Choroid plexus epithelial cell (primary cell): ENCODE results near the gene CYB561D1.
"Not testable (repeated sequence)": the region's sequence is repeated elsewhere in the genome, so short reads cannot be mapped to it uniquely, and the experiment has no call there.

Experiments
- DNase-seq: peaks from one replicate; pipeline ENCODE4 v3.0.0-alpha.2; 2010; ENCODE audit warnings: low read depth
- H3K4me3 ChIP-seq: 2 replicates; pipeline ENCODE4 v1.5.1; 2011; ENCODE audit warnings: low read depth, mild to moderate bottlenecking, control low read depth, low read length, moderate library complexity
- CTCF ChIP-seq: conservative IDR thresholded peaks from 2 replicates; pipeline ENCODE4 v1.5.1; 2011; ENCODE audit warnings: low read depth, mild to moderate bottlenecking, control low read depth, inconsistent platforms, low read length, moderate library complexity

CYB561D1 gene, protein sequence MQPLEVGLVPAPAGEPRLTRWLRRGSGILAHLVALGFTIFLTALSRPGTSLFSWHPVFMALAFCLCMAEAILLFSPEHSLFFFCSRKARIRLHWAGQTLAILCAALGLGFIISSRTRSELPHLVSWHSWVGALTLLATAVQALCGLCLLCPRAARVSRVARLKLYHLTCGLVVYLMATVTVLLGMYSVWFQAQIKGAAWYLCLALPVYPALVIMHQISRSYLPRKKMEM

GRCh38 chr1:109493805-109494539 lies at the start of gene CYB561D1:
Gene CYB561D1 (plus strand): TSS chr1:109494094. CDS start chr1:109494140, 46 bp downstream.
- peak; percentile 74 for TF ChIP-seq CTCF
- peak; percentile 84 for DNase-seq
- H3K4me3 ChIP-seq = peak within 1 kb of the TSS; percentile 100

GRCh38 chr1:109444346-109444745 lies 49.5 kb upstream of the CYB561D1 start:
- DNase-seq = no peak
- no peak overlapping the region for H3K4me3 ChIP-seq

GRCh38 chr1:109445949-109446695 lies 47.8 kb upstream of the CYB561D1 start:
- not testable (repeated sequence) for DNase-seq, H3K4me3 ChIP-seq

More at GRCh38 chr1:109444346-109444745, 49.5 kb upstream of the CYB561D1 start:
- no peak for TF ChIP-seq CTCF

GRCh38 chr1:109447524-109447923 lies 46.4 kb upstream of the CYB561D1 start:
- no peak for TF ChIP-seq CTCF
- H3K4me3 ChIP-seq = no peak overlapping the region
- DNase-seq = no peak

- no peak for DNase-seq
- H3K4me3 ChIP-seq = no peak overlapping the region
- TF ChIP-seq CTCF = no peak
Measured at GRCh38 chr1:109454497-109455133, 39.3 kb upstream of the CYB561D1 start.

GRCh38 chr1:109457819-109458218 lies 36.1 kb upstream of the CYB561D1 start:
- DNase-seq = no peak
- TF ChIP-seq CTCF = no peak
- no peak overlapping the region for H3K4me3 ChIP-seq

- no peak for DNase-seq
- no peak for TF ChIP-seq CTCF
- H3K4me3 ChIP-seq = peak overlapping the region; percentile 53
Measured at GRCh38 chr1:109466125-109466451, 27.8 kb upstream of the CYB561D1 start.
